ENCODE results near the gene SAFB.

DNA sequence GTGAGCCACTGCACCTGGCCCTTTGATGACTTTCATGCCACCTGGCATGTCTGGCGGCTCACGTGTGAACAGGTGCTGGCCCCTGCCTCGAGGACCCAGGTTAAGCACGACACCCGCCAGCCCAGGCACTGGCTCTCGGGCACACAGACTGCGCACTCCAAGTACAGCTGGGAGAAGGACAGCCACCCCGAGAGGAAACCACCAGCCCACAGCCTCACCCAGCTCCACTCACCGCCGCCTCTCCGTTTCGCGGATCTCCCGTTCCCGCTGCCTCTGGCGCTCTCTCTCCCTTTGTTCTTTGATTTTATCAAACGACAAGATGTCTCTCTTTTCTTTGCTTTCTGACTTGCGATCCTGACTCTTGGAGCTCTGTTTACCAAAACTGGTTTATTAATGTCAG, 27.8 kb upstream of the SAFB start:
- TF ChIP-seq, protein P1, sequence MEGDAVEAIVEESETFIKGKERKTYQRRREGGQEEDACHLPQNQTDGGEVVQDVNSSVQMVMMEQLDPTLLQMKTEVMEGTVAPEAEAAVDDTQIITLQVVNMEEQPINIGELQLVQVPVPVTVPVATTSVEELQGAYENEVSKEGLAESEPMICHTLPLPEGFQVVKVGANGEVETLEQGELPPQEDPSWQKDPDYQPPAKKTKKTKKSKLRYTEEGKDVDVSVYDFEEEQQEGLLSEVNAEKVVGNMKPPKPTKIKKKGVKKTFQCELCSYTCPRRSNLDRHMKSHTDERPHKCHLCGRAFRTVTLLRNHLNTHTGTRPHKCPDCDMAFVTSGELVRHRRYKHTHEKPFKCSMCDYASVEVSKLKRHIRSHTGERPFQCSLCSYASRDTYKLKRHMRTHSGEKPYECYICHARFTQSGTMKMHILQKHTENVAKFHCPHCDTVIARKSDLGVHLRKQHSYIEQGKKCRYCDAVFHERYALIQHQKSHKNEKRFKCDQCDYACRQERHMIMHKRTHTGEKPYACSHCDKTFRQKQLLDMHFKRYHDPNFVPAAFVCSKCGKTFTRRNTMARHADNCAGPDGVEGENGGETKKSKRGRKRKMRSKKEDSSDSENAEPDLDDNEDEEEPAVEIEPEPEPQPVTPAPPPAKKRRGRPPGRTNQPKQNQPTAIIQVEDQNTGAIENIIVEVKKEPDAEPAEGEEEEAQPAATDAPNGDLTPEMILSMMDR (conservative IDR thresholded peaks at IDR 0.05; ENCODE audit: low read length), result no peak
- no peak for TF ChIP-seq EZH2phosphoT487 (IDR thresholded peaks at IDR 0.05; ENCODE audit: borderline replicate concordance, low read depth, low read length)

Measured in OCI-LY7 (cell line).